ENCODE measurements around the gene NAV2. TPM values are rescaled to one million over a fixed set of nuclear protein-coding genes. Genes with fewer than 3 reads are reported as not detected.

The NAV2 gene
- polyA plus RNA-seq, 4 donors = 22.0 to 58.3 (median 35.5) TPM

DNA sequence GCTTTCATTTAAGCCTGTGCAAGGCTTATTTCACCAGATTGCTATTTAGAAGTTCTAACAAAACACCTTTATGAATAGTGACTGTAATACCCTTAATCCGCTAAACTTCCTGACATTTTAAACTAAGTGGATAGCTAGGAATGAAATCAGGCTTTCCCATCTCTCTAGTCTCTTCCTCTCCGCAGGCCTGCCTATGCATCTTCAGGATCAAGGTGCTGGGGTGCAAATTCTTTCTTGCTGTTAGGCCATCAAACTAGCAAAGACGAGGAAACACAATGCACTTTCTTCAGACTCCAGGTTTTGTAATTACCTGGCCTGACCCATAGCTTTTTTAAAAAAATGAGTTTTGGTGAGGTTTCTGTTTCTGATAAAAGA lies 298.2 kb downstream of the NAV2 start:
- DNase-seq (ENCODE audit: low read depth in 4 of 4, low spot score in 3 of 4) = no peak

DNA sequence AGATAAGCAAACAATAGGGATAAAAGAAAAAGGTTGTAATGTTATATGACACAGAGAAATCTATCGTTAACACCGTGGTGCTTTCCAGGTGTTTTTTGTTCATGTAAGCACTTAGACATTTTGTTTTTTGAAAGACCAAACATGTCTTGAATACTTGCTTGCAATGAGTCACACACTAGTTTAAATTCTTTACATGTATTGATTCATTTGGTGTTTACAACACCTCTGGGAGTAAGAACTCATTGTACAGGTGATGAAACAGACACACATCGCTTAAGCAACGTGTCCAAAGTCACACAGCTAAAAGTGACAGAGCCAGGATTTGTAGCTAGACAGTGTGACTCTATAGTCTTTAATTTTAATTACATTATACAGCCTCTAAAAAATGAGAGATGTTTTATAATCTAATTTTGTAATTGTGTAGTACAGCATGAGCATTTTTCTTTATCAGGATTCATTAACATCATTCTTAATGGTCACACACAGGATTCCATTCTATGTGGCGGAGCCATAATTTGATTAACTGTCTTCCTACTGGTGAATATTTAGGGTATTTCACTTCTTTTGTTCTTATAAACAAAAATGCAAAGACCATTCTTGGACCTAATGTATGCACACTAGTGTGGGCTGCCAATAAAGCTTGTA lies 298.8 kb downstream of the NAV2 start:
- no peak for DNase-seq (ENCODE audit: low read depth in 4 of 4, low spot score in 3 of 4)

DNA sequence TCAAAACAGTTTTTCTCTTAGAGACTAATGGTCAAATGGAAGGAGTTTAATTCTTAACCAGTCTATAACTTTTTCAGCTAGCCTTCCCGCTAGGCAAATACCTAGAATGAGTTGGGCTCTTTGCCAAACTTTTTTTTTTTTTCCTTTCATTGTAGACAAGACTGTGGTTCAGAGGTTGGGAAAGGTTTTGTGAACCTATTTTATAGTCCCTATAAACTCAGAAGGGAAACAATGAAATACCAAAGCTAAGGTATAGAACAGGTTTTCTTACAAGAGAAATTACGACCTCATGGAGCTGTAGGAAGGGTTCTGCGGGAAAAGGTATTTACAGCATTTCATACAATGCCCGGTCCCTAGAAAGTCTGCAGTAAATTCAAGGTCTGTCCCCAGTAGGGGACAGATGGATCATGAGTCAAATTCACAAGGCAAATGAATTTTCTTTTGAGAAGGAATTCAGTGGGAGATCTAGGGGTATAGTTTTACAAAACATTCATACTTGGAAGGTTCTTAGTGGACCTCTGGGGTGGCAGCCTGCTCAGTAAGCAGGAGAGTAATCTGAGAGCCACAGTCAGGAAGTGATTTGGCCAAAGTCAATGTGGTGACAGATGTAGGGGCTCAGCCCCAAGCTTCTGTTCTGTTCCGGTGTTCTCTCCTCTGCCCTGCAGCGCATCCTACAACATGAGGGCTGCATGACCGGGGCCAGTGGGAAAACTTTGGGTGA lies 300.9 kb downstream of the NAV2 start:
- no peak for DNase-seq (ENCODE audit: low read depth in 4 of 4, low spot score in 3 of 4)

DNA sequence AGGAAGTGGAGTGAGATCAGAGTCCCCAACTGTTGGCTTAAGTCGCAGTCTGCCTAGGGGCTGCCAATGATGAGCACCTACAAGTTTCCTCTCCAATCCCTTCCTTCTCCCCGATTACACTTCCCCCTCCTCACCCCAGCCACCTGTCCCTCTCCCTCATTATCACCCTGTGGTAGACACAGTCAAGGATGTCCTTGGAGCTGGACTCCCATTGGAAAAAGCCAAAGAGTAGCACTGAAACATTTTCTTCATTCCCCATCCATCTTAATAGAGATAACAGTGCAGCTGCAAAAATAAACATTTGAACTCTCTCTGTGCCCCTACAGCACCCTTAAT lies 301.4 kb downstream of the NAV2 start:
- no peak for DNase-seq (ENCODE audit: low read depth in 4 of 4, low spot score in 3 of 4)

DNA sequence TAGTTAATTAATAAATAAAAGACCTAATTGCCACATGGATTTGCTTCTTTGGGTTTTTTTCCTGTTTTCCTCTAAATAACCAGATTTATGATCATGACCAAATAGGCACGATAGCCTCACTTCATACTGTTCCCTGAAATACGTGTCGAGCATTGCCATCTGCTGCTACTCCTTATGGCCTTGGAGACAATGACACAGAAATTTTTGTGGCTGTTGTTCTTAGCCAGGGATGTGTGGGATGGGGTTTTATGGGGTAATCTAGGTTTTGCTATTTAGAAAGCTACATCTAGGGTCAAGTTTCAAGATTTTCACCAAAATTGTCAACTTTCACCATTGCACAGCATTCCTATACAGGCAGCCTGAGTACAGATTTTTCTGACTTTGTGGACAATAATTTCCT lies 302.5 kb downstream of the NAV2 start:
- no peak for DNase-seq (ENCODE audit: low read depth in 4 of 4, low spot score in 3 of 4)

DNA sequence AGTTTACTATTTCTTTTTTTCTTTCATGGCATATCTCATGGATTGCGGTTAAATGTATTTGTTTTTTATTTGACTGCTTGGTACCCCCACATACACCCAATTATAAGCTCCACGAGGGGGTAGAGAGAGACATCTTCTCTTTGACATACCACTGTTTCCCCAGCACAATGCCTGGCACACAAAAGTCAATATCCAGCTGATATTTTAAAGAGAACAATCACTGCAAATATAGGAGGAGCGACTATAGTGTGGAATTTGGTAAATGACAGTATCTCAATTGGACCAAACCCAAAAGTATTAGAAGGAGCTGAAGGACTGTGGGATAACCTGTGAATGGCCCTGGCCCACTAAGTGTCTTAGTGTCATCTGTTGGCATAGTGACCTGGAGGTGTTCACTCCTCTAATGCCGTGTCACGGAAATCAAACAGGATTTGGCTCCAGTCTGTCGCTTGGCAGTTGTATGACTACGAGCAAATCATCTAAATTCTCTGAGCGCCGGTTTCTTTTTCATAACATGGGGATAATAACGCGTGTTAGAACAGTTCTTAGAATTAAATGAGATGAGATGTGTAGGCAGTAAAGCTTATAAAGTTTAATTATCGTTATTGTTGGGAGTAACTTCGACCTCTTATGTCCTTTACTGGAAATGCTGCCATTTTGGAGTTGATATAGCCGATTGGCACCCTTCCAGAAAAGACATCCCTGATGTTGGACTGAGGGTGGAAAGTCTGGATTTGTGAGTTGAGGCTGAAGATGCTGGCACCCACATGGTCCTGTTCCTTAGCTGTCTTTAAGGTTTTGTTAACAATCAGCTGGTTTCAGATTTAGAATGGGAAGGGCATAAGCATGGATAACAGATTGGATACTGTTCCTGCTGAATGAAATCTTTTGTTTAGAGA lies 303.1 kb downstream of the NAV2 start:
- DNase-seq (ENCODE audit: low read depth in 4 of 4, low spot score in 3 of 4) = no peak

DNA sequence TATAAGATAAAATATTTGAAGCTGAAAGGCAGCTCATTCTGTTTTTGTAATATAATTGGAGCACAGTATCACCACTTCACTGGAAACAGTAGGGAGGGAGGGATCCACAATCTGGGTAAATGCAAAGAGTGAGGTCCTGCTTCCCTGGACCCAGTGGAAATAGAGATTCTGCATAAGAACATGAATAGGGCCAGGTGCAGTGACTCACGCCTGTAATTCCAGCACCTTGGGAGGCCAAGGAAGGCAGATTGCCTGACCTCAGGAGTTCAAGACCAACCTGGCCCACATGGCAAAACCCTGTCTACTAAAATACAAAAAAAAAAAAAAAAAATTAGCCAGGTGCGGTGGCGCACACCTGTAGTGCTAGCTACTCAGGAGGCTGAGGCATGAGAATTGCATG lies 303.9 kb downstream of the NAV2 start:
- DNase-seq (ENCODE audit: low read depth in 4 of 4, low spot score in 3 of 4) = no peak

DNA sequence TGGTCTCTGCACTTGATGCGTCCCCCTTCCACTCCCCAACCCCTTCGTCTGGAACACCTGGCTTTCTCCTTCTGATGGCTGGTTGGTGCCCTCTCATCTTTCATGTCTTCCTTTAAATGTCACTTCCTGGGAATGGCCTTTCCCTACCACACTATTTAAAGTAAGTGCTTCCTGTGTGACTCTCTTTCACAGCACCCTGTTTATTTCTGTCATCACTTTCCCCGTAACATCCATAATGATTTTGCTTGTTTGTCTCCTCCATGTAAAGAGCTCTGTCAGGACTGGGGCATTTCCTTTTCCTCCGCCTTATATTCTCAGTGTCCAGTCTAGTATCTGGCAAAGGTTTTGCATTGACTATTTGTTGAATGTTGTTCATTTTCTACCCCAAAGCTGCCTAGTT lies 304.7 kb downstream of the NAV2 start:
- DNase-seq (ENCODE audit: low read depth in 4 of 4, low spot score in 3 of 4) = no peak

DNA sequence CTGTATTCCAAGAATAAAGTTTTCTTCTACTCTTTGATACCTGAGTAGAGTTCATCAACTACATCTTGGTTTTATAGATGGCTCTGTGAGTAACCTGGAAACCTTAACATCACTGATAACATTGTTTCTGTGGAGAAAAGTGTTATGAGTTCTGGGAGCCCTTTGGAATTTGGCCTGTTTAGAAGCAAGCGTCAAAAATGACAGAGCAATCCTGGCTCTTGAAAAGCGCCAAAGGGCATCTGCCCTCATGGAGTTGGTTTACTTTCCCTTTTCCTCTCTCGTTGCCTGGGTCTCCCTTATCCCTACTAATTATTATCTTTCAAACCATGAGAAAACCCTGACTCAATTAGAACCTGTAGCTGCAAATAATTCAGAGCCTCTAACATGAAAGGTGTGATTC lies 307.6 kb downstream of the NAV2 start:
- no peak for DNase-seq (ENCODE audit: low read depth in 4 of 4, low spot score in 3 of 4)

DNA sequence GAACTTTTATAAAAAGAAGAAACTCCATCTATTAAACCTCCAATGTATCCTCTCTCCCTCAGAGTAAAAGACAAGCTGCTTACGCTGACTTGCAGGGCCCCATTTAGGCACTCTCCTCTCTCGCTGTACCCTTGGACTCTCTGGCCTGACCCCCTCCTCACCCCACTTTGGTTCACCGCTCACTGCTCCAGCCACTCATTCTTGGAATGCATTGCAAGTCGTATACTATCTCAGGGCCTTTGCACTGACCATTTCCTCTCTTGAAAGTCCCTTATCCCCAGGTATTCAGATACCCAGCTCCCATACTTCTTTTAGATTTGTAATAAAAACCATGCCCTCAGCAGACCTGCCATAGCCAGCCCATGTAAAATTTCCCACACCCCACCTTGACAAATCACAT lies 308.1 kb downstream of the NAV2 start:
- no peak for DNase-seq (ENCODE audit: low read depth in 4 of 4, low spot score in 3 of 4)

DNA sequence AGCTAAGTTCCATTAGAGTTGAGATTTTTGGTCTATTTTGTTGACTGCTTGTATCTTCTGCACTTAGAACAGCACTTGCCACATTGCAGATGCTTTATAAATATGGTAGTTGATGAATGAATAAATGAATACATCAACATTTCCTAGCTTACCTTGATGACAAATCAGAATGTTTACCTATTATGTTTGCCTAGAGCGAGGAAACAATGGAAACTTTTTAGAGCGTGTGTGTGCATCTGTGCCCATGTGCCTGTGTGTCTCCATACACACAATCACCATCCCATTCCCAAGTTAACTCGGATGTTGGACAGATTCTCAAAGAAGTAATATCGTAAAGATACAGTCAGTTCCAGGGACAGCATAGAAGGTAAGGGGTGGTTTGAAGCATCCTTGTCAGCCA lies 308.6 kb downstream of the NAV2 start:
- DNase-seq (ENCODE audit: low read depth in 4 of 4, low spot score in 3 of 4) = no peak

DNA sequence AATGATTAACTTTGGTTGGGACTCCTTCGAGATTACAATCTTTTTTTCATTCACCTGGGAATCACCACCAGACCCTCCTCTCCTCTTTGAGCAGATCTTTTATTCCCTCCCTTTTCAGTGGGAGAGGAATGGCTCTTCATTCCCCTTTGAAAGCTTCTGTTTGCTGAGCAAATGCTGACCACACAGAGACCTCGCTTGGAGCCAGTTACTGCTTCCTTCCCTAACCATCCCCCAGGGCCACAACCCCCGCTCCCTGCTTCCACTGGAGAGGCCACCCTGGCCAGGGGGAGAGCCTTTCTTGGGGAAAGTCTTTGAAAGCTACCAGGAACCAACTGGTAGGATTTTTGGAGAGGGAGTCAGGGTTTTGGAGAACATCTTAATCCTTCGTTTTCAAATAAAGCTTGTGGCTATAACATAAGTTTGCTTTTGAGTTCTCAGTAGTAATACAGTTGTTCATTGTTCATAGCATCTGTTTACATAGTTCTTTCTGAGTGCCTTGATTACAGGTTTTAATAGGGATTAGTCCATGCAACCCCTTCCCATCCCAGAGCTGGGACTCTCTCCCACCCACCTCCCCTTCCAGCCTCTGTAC lies 309.2 kb downstream of the NAV2 start:
- DNase-seq (ENCODE audit: low read depth in 4 of 4, low spot score in 3 of 4) = no peak

DNA sequence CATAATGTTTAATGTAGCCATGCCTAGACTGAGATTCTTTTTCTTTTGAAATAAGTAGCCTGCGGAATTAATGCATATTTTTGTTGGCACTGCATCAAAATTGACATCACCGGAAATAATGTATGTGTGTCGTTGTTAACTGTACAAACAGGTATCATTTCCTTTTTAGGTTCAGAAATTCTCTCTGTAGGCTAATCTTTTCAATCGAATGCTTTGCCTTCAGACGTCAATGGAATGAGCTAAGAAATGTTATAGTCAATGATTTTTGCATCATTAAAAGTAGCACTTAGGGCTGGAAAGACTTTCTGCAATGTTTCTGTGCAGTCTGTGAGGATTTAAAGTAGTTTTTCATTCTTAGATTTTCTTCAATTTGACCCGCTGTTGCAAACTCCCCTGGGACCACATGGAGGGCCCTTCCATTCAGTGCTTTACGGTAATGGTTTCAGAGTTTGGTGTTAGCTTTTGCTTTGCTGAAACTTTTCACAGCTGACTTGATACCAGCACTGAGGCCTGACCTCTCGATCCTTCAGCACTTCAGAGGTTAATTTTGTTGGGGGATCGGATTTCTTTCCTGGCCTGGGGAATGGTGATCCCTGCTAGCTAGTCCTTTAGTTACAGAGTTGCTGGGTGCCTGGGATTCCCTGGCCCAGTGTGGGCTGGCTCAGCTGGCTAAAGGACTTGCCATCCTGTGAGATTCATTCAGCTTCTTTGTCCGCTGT lies 309.9 kb downstream of the NAV2 start:
- peak in 1 of 4 donors; percentile 82 for DNase-seq (ENCODE audit: low read depth in 4 of 4, low spot score in 3 of 4)

DNA sequence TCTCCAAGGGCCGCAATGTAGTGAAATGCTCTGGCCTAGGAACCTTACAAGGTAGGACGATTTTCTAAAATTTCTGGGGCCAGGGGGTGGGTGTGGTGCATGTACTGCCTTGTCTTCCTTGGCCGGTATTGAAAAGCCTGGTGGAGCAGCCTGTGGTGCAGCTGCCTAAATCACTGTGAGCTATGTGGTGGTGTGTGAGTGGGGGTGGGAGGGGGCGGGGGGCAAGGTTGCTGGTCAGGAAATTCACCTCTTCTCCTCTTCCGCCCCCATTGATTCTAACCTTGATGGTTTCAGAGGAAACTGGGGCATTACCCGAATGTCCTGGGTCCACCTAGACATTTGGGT lies 310.4 kb downstream of the NAV2 start:
- DNase-seq (ENCODE audit: low read depth in 4 of 4, low spot score in 3 of 4) = no peak

DNA sequence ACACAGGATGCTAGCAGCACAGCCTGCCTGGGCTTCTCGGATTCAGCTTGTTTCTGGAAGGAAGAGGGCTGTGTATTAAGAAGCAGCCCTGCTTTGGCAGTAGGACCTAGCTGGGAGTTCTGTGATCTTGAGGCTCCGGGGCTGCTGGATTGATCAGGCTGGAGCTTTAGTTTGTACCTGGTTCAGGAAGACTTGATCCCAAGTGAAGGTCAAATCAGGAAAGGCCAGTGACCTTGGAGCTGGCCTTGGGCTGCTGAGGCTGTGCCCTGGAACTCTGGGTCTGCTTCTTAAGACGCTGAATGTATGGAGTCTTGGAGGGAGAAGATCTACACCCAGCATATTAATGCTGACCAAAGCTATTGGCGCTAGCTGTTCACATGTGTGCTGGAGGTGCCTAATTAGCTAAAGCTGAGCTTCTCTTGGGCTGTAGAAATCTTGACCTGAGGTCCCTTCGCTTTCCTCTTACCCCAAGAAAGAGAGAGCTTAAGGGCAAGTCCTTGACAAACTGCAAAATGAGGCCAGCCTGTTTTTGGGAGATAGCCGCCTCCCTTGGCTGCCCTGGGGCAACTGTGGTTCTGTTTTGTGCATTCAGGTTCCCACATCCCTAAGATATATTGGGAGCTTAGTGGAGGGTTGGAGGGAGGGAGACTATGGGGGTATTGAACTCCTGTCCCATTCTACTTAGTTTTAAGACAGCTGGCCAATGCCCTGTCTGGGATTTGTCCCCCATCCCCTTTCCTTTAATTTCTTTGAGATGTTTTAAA lies 311.7 kb downstream of the NAV2 start:
- DNase-seq (ENCODE audit: low read depth in 4 of 4, low spot score in 3 of 4) = no peak

DNA sequence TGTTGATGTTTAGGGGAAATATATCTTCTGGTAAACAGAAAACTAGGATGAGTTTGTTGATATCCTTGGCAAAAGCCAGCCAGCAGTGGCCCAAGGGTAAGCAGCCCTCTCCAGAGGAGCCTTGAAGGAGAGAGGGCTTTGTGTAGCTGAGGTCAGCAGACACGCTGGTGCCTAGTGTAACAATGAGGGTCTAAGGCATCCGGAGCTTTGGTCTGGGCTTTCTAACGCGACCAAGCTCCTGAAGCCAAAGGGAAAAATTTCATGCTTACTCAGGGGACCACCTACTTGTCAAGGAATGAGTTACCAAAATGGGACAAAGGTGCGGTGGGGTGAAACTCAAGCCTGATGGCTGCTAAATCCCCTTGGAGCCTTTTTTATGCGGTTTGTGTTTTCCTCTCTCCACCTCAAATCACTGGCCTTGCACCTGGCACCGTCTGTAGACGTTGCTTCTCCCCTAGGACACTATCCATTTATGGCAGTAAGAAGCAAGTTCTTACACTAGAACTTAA lies 312.7 kb downstream of the NAV2 start:
- DNase-seq (ENCODE audit: low read depth in 4 of 4, low spot score in 3 of 4) = no peak

DNA sequence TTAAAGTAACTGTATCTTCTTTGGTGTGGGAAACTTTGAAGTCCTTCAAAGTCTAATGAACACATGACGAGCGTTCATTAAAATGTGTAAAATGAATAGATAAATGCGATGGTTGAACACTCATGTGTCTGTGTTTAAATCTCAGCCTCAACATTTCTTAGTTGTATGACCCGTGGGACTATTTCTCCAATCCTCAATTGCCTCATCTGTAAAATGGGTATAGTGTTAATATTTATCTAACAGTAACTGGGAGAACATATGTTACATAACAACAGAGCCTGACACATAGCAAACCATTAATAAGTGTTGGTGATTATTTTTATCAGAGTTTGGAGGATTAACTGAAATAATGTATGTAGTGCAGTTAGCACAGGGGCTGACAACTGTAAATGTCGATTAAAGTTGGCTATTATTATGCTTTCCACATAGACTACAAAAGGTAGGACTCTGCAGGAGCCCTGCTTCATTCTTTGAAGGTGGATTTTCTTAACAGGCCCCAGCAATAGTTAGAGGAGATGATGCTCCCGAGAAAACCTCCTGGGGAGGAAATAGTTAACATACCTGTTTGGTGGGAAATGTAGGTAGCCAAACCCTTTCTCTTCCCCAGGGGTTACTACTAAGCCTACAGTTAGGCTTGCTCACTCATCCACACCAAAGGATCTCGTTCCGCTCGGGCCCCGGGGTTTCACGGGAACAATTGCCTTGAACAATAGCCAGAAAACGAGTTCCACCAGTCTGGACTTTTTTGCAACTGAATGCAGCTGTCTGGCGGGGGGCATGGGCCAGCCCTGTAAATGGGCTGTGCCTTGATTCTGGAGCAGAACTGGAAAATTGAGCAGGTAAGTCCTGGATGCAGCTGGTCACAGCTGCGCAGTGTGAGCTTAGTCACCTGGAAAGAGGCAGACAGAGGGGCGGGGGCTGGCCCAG lies 314.3 kb downstream of the NAV2 start:
- peak in 1 of 4 donors; percentile 65 for DNase-seq (ENCODE audit: low read depth in 4 of 4, low spot score in 3 of 4)

DNA sequence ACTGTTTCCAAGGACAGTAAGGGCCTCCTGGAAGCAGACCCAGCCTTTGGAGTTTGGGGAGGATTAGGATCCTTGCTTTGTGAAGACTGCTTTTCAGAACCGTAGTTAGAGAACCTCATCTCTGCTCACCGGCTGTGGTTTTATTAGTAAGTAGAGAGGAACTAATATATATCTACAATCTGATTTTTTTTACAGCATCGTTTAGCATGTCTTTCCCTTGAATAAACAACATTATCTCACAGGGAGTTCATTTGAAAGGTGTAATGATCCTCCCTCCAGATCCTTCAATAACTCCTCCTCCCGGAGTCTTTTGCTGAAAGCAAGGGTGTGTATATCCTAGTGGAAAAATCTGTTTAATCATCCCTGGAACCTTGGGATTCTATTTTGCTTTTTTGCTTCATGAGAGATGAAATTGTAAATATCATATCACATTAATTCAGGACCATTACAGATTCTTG lies 314.9 kb downstream of the NAV2 start:
- DNase-seq (ENCODE audit: low read depth in 4 of 4, low spot score in 3 of 4) = no peak

DNA sequence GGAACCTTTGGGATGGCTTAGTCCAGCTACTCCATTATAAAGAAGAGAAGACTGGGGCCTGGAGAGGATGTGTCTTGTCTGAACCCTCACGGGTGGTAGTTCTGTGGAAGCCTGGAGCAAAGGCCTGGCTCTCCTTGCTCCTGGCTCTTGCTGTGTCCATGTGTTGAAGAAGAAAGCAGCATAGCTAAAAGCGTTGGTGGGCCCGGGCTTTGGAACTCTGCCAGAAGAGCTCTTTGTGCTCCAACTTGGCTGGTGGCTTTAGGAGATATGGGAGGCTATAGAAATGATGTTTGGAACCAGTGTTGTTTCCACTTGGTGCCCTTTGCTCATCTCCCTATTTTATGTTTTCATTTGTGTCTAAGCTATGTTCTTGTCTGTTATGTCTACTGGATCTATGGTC lies 316.6 kb downstream of the NAV2 start:
- no peak for DNase-seq (ENCODE audit: low read depth in 4 of 4, low spot score in 3 of 4)

All from left renal pelvis (tissue), 4 donors.